Retinal pigment epithelial cell (primary cell): Measurements from ENCODE around the gene MXD3.
"Not testable (repeated sequence)": the region's sequence is repeated elsewhere in the genome, so short reads cannot be mapped to it uniquely, and the experiment has no call there.

Experiments
- DNase-seq: peaks from one replicate; pipeline ENCODE4 v3.0.0-alpha.2; 2010; ENCODE audit warnings: low read depth
- H3K4me3 ChIP-seq: 2 replicates; pipeline ENCODE4 v1.5.1; 2011; ENCODE audit warnings: mild to moderate bottlenecking, low read length, control low read depth, moderate library complexity
- TF ChIP-seq, protein P1 (sequence below): conservative IDR thresholded peaks from 2 replicates; pipeline ENCODE4 v1.5.1; 2011; ENCODE audit warnings: low read depth, low read length, control low read depth, inconsistent platforms

Gene MXD3

DNA sequence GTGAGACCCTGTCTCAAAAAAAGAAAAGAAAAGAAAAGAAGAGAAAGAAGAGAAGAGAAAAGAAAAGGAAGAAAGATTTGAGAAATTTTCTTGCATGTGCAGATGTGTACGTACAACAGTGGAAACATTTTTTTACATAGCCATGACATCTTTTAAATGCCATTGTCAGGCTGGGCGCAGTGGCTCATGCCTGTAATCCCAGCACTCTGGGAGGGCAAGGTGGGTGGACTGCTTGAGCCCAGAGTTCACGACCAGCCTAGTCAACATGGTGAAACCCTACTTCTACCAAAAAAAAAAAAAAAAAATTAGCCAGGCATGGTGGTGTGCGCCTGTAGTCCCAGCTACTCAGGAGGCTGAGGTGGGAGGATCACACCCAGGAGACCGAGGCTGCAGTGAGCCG is 33.2 kb upstream of the MXD3 start:
- H3K4me3 ChIP-seq = no peak overlapping the region
- TF ChIP-seq, protein P1, sequence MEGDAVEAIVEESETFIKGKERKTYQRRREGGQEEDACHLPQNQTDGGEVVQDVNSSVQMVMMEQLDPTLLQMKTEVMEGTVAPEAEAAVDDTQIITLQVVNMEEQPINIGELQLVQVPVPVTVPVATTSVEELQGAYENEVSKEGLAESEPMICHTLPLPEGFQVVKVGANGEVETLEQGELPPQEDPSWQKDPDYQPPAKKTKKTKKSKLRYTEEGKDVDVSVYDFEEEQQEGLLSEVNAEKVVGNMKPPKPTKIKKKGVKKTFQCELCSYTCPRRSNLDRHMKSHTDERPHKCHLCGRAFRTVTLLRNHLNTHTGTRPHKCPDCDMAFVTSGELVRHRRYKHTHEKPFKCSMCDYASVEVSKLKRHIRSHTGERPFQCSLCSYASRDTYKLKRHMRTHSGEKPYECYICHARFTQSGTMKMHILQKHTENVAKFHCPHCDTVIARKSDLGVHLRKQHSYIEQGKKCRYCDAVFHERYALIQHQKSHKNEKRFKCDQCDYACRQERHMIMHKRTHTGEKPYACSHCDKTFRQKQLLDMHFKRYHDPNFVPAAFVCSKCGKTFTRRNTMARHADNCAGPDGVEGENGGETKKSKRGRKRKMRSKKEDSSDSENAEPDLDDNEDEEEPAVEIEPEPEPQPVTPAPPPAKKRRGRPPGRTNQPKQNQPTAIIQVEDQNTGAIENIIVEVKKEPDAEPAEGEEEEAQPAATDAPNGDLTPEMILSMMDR = no peak
- DNase-seq = no peak

DNA sequence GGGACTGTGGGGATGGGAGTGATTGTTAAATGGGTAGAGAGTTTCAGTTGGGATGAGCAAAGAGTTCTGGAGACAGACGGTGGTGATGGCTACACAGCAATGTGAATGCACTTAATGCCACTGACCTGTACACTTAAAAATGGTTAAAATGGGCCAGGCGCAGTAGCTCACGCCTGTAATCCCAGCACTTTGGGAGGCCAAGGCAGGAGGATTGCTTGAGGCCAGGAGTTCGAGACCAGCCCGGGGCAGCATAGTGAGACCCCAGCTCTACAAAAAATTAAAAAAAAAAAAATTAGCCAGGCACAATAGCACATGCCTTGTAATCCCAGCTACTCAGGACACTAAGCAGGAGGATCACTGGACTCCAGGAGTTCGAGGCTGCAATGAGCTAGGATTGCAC is 32.1 kb upstream of the MXD3 start:
- DNase-seq = no peak
- TF ChIP-seq, protein P1 = no peak
- no peak overlapping the region for H3K4me3 ChIP-seq

DNA sequence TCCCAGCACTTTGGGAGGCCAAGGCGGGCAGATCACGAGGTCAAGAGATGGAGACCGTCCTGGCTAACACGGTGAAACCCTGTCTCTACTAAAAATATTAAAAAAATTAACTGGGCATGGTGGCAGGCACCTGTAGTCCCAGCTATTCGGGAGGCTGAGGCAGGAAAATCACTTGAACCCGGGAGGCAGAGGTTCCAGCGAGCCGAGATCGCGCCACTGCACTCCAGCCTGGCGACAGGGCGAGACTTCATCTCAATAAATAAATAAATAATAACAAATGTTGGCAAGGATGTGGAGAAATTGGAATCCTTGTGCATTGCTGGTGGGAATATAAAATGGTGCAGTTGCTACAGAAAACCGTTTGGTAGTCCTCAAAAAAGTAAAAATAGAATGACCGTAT is 31.3 kb upstream of the MXD3 start:
- DNase-seq, H3K4me3 ChIP-seq: not testable (repeated sequence)

DNA sequence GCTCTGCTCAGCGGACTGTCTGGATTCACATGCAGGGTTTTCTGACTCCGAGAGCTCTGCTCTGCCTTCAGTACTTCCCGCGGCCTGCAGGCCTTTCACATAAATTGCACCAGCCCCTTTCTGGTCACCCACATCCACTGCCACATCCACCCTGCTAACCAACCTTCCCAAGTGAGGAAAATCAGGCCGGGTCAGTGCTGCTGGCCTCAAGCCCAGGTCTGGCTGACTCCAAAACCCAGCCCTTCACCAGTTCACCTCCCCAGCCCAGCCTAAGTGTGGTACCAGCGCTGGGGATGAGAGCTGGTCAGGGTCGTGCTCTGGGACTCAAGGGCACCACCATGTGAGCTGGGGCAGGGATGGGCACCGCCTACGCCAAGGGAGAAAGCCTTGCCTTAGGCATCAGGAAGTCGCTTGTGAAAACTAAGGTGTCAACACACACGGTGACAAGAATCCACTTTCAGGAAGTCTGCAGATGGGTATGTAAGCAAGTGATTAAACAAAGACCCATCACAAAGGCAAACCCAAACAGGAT is 27.5 kb upstream of the MXD3 start:
- DNase-seq = no peak
- no peak overlapping the region for H3K4me3 ChIP-seq
- TF ChIP-seq, protein P1 = no peak

DNA sequence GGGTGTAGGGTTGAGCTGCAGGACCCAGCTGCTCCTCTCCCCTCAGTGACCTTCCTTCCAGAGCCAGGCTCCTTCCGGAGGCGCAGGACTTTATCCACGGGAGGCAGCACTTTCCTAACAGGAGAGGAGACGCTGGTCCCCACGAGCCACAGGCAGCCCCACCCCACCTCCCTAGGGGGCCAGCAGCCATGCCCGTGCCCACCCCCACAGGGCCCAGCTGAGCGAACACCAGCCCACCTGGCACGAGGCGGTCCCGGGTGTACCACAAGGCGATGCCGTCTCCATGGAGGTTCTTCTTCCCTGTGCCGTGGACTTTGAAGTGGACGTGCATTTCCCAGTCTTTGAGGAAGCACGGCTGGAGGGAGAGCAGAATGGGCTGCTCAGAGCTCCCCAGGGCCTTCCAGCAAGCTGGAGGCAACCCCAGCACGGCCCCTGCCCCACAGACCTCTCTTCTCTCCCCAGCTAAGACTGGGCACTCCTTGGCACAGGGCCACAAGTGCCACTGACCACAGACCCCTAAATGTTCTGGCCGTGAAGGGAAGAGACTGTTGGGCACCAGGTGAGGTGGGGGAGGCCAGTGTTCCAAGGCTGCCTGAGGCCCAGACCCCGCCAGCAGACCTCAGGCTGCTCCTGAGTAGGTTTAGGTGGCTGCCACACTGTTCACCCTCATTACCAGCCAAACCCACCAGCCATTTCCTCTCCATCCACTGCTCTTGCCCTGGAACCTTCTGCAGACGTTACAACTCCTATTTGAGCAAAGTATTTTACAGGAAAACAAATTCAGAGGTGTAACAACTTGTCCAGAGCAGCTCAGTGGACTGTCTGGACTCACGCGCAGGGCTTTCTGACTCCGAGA is 26.8 kb upstream of the MXD3 start:
- DNase-seq = no peak
- TF ChIP-seq, protein P1 = no peak
- no peak overlapping the region for H3K4me3 ChIP-seq

DNA sequence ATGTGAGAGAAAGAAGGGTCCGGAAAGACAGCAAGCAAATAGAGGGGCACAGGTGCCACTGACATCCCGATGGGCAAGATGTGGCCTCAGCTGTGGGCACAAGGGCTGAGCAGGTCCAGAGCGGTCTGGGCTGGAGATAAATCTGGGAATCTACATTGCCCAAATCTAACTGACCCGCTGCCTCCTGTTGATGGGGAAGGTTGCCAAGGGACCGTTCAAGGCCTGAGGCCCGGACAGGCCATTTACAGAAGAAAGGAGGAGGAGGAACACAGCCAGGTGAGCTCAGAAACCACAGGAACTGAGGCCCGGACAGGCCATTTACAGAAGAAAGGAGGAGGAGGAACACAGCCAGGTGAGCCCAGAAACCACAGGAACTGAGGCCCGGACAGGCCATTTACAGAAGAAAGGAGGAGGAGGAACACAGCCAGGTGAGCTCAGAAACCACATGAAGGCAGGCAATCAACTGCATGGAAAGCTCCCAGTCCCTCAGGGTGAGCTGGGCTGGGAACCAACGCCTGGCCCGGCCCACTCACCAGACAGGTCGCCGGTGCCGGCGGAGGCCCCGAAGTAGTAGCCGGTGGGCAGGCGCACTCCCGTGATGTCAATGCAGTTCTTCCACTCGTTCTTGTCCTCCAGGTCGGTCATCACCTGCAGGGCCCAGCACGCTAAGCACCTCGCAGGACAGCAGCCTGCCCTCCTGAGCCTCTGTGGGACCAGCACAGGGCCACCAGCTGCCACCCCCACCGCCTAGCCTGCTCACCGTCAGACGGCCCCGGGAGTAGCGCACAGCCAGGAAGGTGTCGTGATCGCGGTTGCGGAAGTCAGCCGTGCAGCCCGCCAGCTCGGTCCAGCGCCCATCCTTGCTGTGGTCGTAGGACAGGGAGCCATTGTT is 25.2 kb upstream of the MXD3 start:
- TF ChIP-seq, protein P1 = no peak
- no peak overlapping the region for H3K4me3 ChIP-seq
- no peak for DNase-seq

DNA sequence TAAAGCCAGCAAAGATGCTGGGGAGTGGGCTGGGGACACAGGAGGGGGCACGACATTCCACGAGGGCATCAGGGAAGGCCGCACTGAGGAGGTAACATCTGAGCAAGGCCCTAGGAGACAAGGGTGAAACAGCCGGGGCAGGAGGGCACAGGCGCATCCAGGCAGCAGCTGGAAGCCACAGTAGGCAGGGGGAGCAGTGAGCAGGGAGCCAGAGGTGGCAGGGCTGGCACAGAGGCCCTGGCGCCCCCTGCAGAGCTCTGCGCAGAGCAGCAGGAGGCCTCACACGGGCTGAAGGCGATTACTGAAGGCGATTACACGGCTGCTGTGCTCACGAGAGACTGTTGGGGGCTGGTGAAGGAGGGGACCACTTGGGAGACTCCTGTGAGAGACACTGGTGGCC is 24.4 kb upstream of the MXD3 start:
- no peak overlapping the region for H3K4me3 ChIP-seq
- TF ChIP-seq, protein P1 = peak; percentile 66
- no peak for DNase-seq
